Measurements from ENCODE around the gene GREB1. TPM values are rescaled to one million over a fixed set of nuclear protein-coding genes. Genes with fewer than 3 reads are reported as not detected.

Gene GREB1
- polyA plus RNA-seq, 1 experiment, result 0.12 TPM

DNA sequence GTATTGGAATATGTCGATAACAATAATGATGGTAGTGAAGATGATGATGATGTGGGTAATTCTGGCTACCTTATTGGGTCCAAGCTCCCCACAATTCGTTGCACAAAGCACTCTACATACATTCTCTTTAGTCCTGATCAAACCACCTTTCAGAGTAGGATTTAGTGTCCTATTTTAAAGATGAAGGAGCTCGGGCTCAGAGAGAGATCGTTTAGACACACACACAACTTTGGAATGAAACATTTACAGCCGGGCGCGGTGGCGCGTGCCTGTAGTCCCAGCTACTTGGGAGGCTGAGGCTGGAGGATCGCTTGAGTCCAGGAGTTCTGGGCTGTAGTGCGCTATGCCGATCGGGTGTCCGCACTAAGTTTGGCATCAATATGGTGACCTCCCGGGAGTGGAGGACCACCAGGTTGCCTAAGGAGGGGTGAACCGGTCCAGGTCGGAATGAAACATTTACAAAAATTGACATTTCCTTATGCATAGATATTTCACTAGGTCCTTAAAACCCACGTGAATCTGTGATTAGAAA lies 50.7 kb downstream of the GREB1 start:
- H3K9me3 ChIP-seq (ENCODE audit: control insufficient read depth, insufficient read depth, low read length), result no peaks in the 10 kb centered on the region
- DNase-seq (ENCODE audit: low read depth, low spot score), result no peak
- peaks cover 22% of the 10 kb centered on the region for H3K27me3 ChIP-seq (ENCODE audit: control insufficient read depth, insufficient read depth, low read length)
- no peak overlapping the region for H3K27ac ChIP-seq (ENCODE audit: low read depth, low read length)
- ChIA-PET CTCF (interaction anchor here (0.5 to 5.3 kb wide), 34 partner anchors 9 to 772 kb away, joined by 3 to 193 read pairs (median 4); partner anchors contain the start of genes E2F6, NTSR2 and PDIA6), POLR2A (interaction anchor here (1.0 kb wide), 1 partner anchor 107 kb away, joined by 6 read pairs; no protein-coding TSS in a partner anchor)
- TF ChIP-seq, protein P1, sequence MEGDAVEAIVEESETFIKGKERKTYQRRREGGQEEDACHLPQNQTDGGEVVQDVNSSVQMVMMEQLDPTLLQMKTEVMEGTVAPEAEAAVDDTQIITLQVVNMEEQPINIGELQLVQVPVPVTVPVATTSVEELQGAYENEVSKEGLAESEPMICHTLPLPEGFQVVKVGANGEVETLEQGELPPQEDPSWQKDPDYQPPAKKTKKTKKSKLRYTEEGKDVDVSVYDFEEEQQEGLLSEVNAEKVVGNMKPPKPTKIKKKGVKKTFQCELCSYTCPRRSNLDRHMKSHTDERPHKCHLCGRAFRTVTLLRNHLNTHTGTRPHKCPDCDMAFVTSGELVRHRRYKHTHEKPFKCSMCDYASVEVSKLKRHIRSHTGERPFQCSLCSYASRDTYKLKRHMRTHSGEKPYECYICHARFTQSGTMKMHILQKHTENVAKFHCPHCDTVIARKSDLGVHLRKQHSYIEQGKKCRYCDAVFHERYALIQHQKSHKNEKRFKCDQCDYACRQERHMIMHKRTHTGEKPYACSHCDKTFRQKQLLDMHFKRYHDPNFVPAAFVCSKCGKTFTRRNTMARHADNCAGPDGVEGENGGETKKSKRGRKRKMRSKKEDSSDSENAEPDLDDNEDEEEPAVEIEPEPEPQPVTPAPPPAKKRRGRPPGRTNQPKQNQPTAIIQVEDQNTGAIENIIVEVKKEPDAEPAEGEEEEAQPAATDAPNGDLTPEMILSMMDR (IDR thresholded peaks at IDR 0.05; ENCODE audit: low read depth, low read length), result no peak
- no peak overlapping the region for H3K4me3 ChIP-seq (ENCODE audit: low read depth, low read length)

DNA sequence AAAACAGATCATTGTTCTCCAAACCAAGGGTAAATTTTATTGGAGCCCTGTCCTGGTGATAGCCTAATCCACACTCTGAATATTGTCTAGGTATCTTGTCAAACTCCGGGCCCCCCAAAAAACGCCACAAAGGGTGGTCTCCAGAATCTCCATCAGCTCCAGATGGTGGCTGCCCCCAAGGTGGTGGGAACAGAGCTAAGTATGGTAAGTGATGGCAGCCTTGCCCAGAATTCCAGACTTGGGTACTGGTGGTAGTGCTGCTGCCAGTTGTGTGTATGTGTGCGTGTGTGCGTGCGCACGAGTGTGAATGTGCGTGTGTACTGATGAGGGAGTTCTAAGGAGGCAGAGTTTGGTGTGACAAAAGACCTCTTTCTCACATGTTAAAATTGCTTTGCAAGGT lies 51.2 kb downstream of the GREB1 start:
- CTCF ChIA-PET, result interaction anchor here (0.6 to 5.3 kb wide), 29 partner anchors 9 to 773 kb away, joined by 3 to 193 read pairs (median 4); partner anchors contain the start of genes E2F6, NTSR2 and PDIA6
- Histone ChIP-seq H3K4me3 (ENCODE audit: low read depth, low read length) (no peak overlapping the region), H3K27ac (ENCODE audit: low read depth, low read length) (no peak overlapping the region), H3K9me3 (ENCODE audit: control insufficient read depth, insufficient read depth, low read length) (no peaks in the 10 kb centered on the region), H3K27me3 (ENCODE audit: control insufficient read depth, insufficient read depth, low read length) (peaks cover 26% of the 10 kb centered on the region)
- TF ChIP-seq, protein P1 (IDR thresholded peaks at IDR 0.05; ENCODE audit: low read depth, low read length), result no peak
- POLR2A ChIA-PET, result no interaction called here
- no peak for DNase-seq (ENCODE audit: low read depth, low spot score)

DNA sequence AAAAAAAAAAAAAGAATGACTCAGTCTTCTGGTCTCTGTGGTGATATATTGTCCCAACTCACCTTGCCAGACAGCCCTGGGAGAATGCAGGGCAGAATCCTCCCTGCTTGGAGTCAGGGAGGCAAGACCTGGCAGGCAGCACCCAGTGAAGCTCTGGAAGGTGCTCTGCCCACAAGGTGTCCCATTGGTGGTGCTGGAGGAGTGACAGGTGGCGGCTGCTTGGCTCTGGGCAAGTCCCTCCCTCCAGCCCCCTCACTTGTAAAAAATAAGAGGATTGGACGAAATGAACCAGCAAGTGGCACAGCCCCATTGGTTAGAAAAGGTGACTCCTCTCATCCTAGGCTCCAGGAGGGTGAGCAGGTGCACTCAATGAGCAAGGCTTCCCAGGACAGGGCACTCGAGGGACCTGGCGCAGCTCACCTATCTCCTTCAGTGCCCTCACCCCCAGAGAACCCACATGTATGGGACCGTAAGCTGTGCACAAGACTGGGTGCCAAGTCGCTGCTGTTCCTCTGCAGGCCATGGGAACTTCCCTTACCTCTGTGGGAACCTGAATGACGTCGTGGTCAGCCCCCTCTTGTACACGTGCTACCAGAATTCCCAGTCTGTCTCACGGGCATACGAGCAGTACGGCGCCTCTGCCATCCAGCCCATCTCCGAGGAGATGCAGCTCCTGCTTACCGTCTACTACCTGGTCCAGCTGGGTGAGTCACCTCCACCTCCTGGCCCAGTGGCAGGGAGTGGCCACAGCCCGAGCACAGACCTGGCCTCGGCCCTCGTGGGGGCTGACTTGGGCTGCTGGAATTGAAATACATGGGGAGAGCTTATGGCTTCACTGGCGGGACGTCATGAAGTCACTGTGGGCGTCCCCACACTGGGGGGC lies 54.6 kb downstream of the GREB1 start:
- no peaks in the 10 kb centered on the region for H3K9me3 ChIP-seq (ENCODE audit: control insufficient read depth, insufficient read depth, low read length)
- H3K27ac ChIP-seq (ENCODE audit: low read depth, low read length), result no peak overlapping the region
- TF ChIP-seq, protein P1 (IDR thresholded peaks at IDR 0.05; ENCODE audit: low read depth, low read length), result no peak
- ChIA-PET CTCF (interaction anchor here (0.5 to 1.5 kb wide), 3 partner anchors 105 to 111 kb away, joined by 3 to 5 read pairs (median 3); no protein-coding TSS in a partner anchor), POLR2A (no interaction called here)
- DNase-seq (ENCODE audit: low read depth, low spot score), result no peak
- no peak overlapping the region for H3K4me3 ChIP-seq (ENCODE audit: low read depth, low read length)
- H3K27me3 ChIP-seq (ENCODE audit: control insufficient read depth, insufficient read depth, low read length), result peaks cover 29% of the 10 kb centered on the region

DNA sequence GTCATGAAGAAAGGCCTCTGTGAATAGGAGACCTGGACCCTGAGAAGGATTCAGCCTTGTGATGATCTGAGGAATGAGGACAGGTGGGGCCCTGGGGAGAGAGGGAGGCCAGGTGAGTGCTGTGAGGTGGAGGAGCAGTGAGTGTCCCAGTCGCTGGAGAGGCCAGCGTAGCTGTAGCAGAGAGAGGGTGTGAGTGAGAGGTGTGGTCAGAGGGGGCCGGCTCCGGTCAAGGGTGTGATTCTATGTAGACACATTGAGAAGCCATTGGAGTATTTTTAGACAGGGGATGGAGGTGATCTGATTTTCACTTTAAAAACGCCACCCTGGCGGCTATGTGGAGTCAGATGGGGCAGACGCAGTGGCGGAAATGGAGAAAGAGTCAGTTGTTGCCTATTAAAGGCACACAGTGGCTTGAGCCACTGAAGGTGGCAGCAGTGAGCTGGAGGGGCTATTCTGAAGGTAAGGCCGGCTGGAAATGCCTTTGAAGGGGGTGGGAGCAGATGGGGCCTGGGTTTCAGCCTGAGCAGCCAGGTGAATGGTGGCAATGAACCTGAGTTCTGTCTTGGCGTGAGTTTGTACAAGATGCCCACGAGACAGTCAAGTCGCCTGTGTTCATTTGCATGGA lies 55.6 kb downstream of the GREB1 start:
- Histone ChIP-seq H3K4me3 (ENCODE audit: low read depth, low read length) (no peak overlapping the region), H3K27me3 (ENCODE audit: control insufficient read depth, insufficient read depth, low read length) (peaks cover 29% of the 10 kb centered on the region), H3K27ac (ENCODE audit: low read depth, low read length) (no peak overlapping the region), H3K9me3 (ENCODE audit: control insufficient read depth, insufficient read depth, low read length) (no peaks in the 10 kb centered on the region)
- TF ChIP-seq, protein P1 (IDR thresholded peaks at IDR 0.05; ENCODE audit: low read depth, low read length), result no peak
- POLR2A ChIA-PET, result no interaction called here
- no peak for DNase-seq (ENCODE audit: low read depth, low spot score)
- CTCF ChIA-PET, result interaction anchor here (0.5 to 1.0 kb wide), 2 partner anchors 104 to 112 kb away, joined by 3 read pairs; no protein-coding TSS in a partner anchor
